Measurements from ENCODE around the gene TXNDC5.

DNA sequence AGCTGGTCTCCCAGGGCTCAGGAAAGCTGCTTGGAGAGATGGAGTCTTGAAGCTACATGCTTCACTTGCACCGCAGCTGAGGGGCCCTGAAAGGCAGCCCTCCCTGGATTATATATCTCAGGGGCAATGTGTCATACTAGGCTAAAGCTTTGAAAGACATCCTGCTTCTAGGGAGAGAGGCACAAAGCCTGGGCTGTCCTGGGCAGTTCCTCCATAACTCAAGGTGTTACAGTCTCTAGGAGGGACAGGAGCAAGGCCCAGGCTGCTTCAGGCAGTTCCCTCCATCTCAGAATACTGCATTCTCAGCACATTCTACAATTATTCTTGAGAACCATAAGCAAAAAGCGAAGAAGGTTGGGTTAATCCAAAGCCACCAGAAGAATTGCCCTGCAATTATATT is 22.0 kb upstream of the TXNDC5 start:
- TF ChIP-seq, protein P1, sequence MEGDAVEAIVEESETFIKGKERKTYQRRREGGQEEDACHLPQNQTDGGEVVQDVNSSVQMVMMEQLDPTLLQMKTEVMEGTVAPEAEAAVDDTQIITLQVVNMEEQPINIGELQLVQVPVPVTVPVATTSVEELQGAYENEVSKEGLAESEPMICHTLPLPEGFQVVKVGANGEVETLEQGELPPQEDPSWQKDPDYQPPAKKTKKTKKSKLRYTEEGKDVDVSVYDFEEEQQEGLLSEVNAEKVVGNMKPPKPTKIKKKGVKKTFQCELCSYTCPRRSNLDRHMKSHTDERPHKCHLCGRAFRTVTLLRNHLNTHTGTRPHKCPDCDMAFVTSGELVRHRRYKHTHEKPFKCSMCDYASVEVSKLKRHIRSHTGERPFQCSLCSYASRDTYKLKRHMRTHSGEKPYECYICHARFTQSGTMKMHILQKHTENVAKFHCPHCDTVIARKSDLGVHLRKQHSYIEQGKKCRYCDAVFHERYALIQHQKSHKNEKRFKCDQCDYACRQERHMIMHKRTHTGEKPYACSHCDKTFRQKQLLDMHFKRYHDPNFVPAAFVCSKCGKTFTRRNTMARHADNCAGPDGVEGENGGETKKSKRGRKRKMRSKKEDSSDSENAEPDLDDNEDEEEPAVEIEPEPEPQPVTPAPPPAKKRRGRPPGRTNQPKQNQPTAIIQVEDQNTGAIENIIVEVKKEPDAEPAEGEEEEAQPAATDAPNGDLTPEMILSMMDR (IDR thresholded peaks at IDR 0.05; ENCODE audit: low read length) = no peak
- TF ChIP-seq EZH2phosphoT487 (IDR thresholded peaks at IDR 0.05; ENCODE audit: low read length) = no peak

All from MM.1S (cell line).